Left kidney (tissue), 2 donors: Measurements from ENCODE around the gene ARSB. TPM values are rescaled to one million over a fixed set of nuclear protein-coding genes. Genes with fewer than 3 reads are reported as not detected.
"Not testable (repeated sequence)": the region's sequence is repeated elsewhere in the genome, so short reads cannot be mapped to it uniquely, and the experiment has no call there.

Experiments
- DNase-seq: peaks from one replicate; pipeline ENCODE4 v3.0.0-alpha.2; 2013
- polyA plus RNA-seq: library from polyadenylated mRNA; unstranded; fragments of 120-200 nt; gene quantifications from one replicate; pipeline ENCODE4 v1.2.1, GENCODE V29; 2013; ENCODE audit not compliant: insufficient read length

The ARSB gene
- polyA plus RNA-seq, 1 donor = 28.5 TPM

- DNase-seq = no peak
Observed at GRCh38 chr5:78958672-78959445, 26.3 kb downstream of the ARSB start.

GRCh38 chr5:78956901-78957300 is 28.2 kb downstream of the ARSB start:
- no peak for DNase-seq

GRCh38 chr5:78953092-78953800 is 31.9 kb downstream of the ARSB start:
- no peak for DNase-seq

DNA sequence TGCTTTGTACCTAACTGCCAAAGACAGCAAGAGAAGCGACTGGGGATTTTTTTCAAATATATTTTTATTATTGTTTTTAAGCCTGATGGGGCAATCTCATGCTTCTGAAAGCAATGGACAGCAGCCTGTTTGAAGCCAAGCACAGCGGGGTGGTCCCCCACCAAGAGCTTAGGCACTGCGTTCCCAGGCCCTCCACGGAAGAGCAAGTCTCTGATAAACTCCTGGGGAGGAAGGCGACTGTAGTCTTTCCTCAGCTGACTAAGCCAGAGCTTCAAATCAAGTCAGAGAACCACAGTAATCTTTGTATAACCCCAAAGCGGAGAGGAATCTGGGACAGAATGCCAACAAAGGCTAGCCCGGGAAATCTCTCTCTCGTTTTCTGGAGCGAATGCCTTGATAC is 54.4 kb downstream of the ARSB start:
- no peak for DNase-seq

GRCh38 chr5:78929833-78930232 is 55.3 kb downstream of the ARSB start:
- no peak for DNase-seq

GRCh38 chr5:78927657-78928282 is 57.3 kb downstream of the ARSB start:
- DNase-seq = no peak

GRCh38 chr5:78926252-78926651 is 58.9 kb downstream of the ARSB start:
- no peak for DNase-seq

DNA sequence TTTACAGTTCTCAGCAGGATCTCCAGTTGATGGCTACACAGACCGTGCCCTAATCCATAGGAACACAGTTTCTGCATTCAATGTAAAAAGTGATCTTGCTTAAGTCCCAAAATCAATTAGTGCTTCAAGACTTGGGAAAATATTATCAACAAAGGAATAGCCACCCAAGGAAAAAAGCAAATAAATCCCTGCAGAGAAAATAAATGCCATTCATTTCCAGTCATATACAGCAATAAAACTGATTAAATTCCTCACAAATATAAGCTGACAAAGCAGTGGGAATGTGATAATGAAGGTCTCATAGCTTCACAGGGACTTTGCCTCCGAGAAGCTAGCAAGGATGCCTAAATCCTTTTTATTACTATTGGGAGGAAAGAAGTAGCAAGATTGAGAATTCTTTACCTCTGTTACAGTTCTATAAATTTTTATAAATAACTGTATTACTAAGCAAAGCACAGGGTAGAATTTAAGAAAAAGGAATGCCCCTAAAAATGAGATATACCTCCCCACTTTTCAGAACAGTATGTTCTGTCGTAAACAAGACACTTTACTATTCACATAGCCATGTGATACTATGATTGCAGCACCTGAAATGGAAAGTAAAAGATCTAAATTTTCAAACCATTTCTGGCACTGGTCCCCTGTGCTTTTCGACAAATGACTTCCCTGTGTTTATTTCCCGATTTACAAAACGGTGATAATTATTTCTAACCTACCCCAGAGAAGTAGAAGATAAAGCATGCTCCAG is 59.8 kb downstream of the ARSB start:
- DNase-seq = no peak

DNA sequence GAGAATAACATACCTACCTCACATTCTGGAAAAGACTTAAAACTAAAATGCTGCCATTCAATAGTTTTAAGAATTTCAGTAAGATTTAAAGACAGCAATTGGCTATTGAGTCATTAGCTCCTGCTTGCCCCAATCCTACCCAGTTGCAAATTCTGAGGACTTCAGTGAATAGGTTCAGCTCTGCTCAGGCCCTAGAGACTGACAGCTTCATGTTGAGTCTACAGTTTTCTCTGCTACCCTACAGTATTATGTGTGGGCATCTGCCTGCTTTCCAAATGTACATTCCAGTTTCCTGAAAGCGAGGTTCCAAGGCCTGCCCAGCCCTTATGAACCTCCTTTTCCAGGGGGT is 61.5 kb downstream of the ARSB start:
- no peak for DNase-seq

DNA sequence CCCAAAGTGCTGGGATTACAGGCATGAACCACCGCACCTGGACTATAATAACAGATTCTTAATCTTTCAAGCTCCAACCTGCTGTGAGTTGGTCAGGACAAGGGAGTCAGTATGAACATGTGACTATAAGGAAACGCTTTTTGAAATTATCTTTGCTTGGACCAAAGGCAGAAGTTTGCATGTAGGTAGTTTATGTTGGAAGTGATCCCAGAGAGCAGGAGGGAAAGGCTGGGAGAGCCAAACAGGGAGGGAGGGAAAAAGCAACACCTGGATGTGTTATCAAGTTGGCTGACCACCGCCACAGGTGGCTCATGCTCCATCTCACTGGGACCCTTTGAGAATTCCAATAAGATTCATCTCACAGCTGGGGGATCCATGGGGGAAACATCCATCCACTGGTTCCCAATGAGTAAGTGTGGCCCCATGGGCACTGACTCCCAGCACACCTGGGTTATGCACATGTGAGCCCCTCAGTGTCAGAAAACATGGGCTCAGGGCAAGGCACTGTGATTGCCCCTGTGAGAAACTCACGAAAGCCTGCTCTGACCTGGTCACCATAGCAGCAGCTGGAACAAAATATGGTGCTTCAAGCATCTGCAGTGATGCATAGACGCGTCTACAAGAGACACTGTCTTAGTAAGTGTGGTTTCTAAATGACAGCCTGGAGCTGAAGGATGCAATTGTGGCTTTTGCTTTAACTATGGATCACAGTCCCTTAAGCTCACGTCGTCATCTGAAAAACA is 62.1 kb downstream of the ARSB start:
- DNase-seq = no peak

DNA sequence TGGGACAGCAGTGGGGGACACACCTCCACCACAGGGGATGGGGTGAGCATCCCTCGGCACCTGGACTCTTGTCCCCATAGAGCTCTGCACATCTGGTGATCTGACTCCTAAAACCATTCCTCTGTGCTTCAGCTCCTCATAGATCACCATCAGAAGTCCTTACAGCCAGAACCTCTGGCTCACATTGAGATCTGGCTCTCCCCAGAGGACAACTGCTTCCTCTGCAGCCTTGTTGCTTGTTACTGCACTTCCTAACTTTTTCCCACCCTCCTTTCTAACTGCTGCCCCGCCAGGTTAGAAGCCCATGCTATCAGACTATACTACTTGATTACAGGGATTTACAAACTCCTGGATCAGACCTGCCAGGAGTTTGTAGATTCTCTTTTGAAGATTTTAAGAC is 64.5 kb downstream of the ARSB start:
- DNase-seq = no peak

DNA sequence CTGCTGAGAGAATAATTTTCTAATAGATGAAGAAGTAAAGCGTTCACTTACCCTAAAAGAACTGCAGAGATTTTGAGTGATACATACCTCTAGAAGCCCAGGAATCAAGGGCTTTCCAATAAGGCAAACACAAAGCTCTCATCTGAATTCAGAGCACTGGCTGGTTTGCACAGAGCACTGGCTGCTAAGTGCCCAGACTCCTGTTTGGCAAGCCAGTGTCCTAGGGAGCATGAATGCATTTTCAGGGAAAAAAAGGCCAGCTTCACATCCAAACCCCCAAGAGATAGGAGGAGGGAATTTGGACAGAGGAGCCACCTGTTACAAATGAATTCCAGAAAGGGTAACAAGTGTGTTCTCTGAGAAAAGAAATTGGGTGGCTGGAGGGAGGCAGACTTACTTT is 65.3 kb downstream of the ARSB start:
- DNase-seq = no peak

- DNase-seq = no peak
Observed at GRCh38 chr5:78916044-78916443, 69.1 kb downstream of the ARSB start.

DNA sequence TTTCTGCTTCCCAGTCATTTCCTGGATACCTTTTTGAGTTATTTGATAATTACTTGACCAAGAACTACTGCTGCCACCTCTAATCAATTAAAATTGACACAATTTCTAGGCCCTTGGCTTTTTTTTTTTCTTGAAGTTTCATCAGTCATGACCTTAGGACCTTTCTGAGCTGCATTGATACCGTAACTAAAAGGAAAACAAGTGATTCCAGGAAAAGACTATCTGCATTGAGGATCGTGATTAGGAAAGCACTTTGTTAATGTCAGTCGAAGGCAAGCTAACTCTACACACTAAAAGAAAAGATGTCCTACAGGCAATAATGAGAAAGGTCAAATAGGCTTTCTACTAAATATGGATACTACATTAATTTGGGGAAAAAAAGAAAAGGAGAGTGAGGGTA is 69.9 kb downstream of the ARSB start:
- no peak for DNase-seq

DNA sequence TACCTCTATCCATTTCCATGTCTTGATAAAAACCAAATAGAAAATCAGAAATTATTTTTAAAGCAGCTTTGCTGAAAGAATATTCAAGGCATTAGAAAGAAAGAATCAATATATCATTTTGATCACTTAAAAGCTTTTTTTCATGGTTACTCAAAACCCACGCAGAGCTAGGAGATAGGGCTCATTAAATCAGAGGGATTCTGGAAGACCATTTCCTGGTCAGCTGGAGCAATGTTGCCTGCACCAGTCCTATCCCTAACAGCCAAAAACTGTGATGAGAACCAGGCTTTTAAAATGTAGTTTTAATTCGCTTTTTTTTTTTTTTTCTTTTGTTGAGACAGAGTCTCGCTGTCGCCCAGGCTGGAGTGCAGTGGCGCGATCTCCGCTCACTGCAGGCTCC is 72.3 kb downstream of the ARSB start:
- DNase-seq = no peak

DNA sequence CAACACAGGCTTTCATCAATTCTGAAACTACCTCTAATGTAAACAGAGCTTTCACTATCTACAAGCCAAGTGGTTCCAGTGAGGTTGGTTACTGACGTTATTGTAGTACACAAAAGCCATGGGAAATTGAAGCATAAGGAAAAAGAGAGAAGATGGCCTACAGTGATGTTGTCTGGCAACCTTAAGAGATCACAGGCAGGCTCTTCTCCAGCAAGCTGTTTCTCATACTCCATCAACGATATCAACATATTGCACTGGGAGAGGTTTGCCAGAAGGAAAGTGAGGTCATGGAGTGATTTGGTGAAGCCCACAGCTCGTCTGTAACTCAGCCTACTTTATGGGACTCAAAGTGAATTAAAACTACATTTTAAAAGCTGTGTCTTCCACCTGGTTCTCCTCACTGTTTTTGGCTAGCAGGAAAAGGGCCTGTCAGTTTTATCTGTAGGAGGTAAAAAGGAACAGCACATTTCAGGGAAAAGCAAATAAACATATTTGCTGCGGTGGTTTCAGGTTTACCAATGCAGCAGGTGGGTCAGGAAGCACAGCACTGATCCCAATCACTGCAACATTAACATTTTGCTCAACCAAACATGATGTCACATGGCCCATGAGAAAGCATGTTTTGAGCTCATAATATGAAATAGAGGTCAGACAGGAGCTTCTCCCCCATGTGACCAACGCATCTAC is 72.9 kb downstream of the ARSB start:
- peak; percentile 31 for DNase-seq

DNA sequence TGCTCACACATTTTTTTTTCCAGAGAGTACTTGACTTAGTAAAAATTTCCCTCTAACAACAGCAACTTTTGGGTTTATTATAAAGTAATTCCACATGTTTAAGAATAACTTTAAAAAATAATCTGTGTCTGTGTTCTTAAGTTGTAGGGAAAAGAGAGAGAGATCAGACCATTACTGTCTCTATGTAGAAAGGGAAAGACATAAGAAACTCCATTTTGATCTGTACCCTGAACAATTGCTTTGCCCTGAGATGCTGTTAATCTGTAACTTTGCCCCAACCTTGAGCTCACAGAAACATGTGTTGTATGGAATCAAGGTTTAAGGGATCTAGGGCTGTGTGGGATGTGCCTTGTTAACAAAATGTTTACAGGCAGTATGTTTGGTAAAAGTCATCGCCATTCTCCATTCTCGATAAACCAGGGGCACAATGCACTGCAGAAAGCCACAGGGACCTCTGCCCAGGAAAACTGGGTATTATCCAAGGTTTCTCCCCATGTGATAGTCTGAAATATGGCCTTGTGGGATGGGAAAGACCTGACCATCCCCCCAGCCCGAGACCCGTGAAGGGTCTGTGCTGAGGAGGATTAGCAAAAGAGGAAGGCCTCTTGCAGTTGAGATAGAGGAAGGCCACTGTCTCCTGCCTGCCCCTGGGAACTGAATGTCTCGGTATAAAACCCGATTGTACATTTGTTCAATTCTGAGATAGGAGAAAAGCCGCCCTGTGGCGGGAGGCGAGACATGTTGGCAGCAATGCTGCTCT is 75.7 kb downstream of the ARSB start:
- not testable (repeated sequence) for DNase-seq

GRCh38 chr5:78908173-78909061 is 76.7 kb downstream of the ARSB start:
- peak; percentile 64 for DNase-seq

GRCh38 chr5:78907255-78907891 is 77.7 kb downstream of the ARSB start:
- DNase-seq = no peak
